Fibroblast of pulmonary artery (primary cell): Measurements from ENCODE around the gene CC2D2B.
A peak's percentile ranks its signal among the peaks of the same experiment; 100 is the strongest.
"Not testable (repeated sequence)": the region's sequence is repeated elsewhere in the genome, so short reads cannot be mapped to it uniquely, and the experiment has no call there.

Experiments
- DNase-seq: peaks from one replicate; pipeline ENCODE4 v3.0.0-alpha.2; 2010; ENCODE audit warnings: low read depth
- H3K4me3 ChIP-seq: replicated peaks from 2 replicates; pipeline ENCODE4 v1.5.1; 2011; ENCODE audit warnings: low read depth, mild to moderate bottlenecking, control low read depth, low read length, moderate library complexity
- TF ChIP-seq, protein P1 (sequence below): IDR thresholded peaks from 2 replicates; pipeline ENCODE4 v1.5.1; 2011; ENCODE audit warnings: mild to moderate bottlenecking, control low read depth, low read length, inconsistent platforms; ENCODE audit errors: missing control alignments

The CC2D2B gene

DNA sequence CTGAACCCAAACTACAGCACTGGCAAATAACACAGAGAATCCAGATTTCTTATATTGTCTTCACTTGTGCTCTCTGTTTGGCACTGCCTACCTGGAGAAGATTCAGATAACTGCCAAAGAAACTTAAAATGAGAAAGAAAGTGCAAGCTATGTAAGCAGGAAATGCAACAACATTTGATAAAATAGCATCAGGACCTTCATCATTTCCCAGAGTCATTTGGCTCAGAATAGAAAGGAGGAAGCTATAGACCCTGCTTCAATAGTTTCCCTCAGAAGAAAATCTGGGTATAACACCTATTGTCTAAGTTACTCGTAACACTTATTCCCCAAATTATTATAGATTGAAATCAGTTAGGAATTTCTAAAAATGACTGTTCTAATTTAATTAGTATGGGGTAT is 56.2 kb downstream of the CC2D2B start:
- H3K4me3 ChIP-seq = no peak overlapping the region
- TF ChIP-seq, protein P1, sequence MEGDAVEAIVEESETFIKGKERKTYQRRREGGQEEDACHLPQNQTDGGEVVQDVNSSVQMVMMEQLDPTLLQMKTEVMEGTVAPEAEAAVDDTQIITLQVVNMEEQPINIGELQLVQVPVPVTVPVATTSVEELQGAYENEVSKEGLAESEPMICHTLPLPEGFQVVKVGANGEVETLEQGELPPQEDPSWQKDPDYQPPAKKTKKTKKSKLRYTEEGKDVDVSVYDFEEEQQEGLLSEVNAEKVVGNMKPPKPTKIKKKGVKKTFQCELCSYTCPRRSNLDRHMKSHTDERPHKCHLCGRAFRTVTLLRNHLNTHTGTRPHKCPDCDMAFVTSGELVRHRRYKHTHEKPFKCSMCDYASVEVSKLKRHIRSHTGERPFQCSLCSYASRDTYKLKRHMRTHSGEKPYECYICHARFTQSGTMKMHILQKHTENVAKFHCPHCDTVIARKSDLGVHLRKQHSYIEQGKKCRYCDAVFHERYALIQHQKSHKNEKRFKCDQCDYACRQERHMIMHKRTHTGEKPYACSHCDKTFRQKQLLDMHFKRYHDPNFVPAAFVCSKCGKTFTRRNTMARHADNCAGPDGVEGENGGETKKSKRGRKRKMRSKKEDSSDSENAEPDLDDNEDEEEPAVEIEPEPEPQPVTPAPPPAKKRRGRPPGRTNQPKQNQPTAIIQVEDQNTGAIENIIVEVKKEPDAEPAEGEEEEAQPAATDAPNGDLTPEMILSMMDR = no peak
- DNase-seq = no peak

DNA sequence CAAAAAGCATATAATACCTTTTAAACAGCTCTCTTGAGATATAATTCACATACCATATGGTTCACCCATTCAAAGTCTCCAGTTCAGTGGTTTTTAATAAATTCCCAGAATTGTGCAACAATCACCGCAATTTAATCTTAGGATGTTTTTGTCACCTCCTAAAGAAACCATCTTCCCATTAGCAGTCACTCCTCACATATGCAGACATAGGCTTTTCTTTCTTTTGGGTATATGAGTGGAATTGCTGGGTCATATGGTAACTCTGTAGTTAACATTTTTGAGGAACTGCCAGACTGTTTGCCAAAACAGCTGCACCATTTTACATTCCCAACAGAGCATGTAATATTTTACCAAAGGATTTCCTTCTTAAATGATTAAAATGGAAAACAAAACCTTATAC is 57.0 kb downstream of the CC2D2B start:
- peak; percentile 11 for DNase-seq
- TF ChIP-seq, protein P1 = no peak
- no peak overlapping the region for H3K4me3 ChIP-seq

DNA sequence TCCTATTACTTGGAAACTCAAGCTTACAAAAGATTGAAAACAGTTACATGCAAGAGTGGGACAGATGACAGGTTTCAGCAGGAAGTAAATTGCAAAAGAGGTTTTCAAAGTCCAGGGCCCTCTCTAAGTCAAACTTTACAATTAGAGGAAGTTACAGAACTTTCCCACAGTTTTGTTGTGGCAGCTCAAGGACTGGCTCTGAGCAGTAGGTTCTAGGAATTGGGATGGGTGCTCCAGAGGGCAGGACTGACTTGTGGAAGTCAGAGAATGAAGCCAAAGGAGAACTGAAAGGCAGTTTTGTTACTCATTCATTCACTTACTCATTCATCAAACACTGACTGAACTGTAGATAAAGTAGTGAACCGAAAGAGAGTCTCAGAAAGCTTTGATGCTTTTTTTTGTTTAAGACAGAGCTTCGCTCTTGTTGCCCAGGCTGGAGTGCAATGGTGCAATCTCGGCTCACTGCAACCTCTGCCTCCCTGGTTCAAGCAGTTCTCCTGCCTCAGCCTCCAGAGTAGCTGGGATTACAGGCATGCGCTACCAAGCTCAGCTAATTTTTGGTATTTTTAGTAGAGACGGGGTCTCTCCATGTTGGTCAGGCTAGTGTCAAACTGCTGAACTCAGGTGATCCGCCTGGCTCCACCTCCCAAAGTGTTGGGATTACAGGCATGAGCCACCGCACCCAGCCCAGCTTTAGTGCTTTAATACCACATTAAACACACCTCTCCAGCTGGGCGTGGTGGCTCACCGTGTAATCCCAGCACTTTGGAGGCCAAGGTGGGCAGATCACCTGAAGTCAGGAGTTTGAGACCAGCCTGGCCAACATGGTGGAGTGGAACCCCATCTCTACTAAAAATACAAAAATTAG is 68.8 kb downstream of the CC2D2B start:
- no peak overlapping the region for H3K4me3 ChIP-seq
- no peak for DNase-seq
- TF ChIP-seq, protein P1 = no peak

DNA sequence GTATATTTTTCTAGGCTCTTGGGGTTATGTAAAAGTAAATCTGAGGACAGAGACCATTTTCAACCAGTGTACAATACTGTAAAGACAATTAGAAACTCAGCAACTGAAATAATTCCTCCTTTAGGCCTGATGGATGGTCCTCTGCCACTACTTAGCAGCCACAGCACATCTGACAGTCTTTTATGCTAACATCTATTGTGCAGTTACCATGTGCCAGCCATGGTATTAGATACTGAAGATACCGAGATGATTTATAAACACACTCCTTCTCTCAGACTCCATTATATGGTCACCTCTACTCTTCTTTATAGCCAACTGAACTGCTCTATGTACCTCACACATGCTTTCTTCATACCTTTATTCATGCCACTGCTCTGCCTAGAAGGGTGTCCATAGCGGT is 74.4 kb downstream of the CC2D2B start:
- H3K4me3 ChIP-seq = no peak overlapping the region
- TF ChIP-seq, protein P1 = no peak
- no peak for DNase-seq

DNA sequence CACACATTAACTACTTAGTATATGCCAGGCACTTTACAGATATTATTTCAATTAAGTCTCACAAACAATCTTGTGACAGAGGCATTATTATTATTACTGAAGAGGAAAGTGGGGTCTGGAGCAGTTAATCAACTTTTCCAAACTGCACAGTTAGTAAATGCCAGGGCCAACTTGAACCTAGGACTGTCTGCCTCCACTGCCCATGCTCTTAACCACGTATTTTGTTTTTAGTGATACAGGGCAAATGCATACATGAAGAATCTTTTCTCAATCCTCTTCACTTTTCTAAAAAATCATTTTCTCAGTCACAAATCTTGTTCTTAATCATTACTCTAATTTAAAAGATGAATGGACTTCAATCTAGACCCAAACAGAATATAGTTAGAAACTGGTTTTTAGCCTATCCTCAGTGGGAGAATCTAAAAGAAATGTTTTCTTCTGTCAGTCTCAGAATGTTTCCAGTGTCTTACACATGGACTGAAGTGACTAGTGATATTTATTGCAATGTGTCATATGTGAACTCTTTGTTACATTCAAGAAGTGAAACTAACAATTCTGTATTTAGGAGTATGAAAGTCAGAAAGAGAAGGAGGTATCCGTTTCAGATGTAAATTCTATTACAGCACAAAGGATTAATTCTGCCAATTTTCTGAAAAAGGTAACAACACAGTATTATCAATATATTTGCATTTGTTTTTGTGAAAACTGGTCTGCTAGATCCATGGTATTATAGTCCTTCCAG is 80.1 kb downstream of the CC2D2B start:
- no peak overlapping the region for H3K4me3 ChIP-seq
- TF ChIP-seq, protein P1 = no peak
- no peak for DNase-seq

DNA sequence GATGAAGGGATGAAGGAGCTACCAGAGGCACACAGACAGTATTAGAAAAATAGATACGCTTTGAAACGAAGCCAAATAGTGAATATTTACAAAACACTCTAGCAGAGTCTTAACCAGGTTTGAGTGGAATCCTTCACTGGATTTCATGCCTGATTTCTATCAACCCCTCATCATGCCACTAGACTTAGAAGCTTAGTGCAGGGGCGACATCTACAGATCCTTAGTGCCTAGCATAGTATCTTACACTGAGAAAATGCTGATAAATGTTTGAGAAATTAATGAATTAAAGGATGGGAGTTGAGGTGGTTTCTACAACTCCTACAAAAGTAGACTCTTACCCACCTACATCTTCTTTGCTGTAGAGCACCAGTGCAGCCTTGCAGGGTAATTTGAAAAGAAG is 80.9 kb downstream of the CC2D2B start:
- no peak overlapping the region for H3K4me3 ChIP-seq
- DNase-seq = no peak
- TF ChIP-seq, protein P1 = no peak

DNA sequence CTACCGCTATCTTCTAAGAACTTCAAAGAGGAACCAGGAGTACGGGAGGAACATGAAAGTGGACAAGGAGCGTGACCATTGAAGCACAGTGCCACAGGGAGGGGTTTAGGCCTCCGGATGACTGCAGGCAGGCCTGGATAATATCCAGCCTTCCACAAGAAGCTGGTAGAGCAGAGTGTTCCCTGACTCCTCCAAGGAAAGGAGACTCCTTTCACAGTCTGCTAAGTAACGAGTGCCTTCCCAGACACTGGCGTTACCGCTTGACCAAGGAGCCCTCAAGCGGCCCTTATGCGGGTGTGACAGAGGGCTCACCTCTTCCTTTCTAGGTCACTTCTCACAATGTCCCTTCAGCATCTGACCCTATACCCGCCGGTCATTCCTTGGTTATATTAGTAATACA is 86.6 kb downstream of the CC2D2B start:
- H3K4me3 ChIP-seq, DNase-seq: not testable (repeated sequence)
